NCI-H526 (cell line): ENCODE results near the gene CCDC88C.
A peak's percentile ranks its signal among the peaks of the same experiment; 100 is the strongest.
"Not testable (repeated sequence)": the region's sequence is repeated elsewhere in the genome, so short reads cannot be mapped to it uniquely, and the experiment has no call there.

Source experiments
- DNase-seq, 2 experiments: peaks; one replicate each; lab custom pipeline; 2025; lab: John Stamatoyannopoulos, UW

The CCDC88C gene

DNA sequence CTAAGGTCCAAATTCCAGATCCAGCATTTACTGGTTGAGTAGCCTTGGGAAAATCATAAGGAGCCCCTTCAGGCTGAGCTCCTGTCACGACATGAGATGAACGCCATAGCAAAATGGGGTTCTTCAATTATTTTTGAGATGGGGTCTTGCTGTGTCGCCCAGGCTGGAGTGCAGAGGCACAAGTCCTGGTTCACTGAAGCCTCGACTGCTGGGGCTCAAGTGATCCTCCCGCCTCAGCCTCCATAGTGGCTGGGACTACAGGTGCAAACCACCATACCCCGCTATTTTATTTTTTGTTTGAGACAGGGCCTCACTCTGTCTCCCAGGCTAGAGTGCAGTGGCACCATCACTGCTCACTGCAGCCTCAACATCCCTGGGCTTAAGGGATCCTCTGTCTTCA lies 147.4 kb downstream of the CCDC88C start:
- no peak for DNase-seq

DNA sequence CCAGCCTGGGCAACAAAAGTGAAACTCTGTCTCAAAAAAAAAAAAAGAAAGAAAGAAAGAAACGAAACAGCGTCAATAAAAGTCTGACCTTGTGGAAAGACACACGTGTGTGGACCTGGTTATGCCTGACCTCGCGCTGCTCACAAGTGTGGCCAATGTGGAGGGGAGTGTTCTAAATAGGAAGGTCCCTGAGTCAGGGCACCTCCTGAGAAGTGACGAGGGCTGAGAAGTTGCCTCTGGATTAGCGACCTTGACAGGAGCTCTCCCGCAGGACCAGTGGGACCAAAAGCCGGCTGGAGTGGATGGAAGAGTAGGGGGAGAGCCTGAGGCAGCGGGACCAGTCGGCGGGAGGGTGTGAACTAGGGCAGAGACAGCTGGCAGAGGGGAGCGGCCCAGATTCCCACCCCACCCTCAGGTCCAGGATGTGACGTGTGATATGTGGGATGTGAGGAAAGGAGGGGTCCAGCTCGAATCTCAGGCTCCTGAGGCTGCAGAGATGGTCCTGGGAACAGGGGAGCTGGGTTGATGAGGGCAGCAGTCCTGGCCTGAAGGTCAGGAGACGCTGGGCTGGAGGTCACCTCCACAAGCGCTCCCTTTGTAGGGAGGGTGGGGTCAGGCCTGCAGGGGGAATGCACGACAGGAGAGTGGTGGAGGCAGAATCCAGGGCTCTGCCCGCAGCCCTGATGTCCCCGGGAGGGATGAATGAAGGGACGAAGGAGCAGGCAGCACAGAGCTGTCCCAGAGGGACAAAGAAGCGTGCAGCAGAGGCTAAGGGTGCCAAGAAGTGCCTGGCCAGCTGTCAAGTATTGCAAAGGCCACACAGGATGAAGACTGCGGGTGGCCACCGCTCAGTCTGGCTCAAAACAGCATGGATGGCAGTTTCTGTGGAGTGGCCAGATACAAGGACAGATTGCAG lies 148.3 kb downstream of the CCDC88C start:
- no peak for DNase-seq

DNA sequence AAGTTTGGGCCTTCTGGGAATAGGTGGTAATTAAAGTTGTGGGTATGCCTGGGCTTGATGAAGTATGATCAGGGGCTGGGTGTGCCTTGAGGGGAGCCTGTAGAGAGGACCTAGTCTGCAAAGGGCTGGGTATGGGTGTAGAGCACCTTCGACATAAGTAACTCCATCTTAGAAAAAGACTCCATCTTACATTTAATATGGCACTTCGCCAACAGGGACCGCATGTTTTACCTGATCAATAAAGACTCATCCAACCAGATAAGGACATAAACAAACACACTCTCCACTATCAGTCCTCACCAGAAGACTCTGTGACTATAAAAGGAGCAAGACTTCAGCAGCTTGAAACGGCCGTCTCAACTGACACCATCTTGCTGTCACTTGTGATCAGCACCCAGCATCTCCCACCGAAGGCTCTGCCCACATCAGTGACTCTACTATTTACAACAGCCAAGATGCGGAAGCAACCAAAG lies 149.6 kb downstream of the CCDC88C start:
- no peak for DNase-seq

DNA sequence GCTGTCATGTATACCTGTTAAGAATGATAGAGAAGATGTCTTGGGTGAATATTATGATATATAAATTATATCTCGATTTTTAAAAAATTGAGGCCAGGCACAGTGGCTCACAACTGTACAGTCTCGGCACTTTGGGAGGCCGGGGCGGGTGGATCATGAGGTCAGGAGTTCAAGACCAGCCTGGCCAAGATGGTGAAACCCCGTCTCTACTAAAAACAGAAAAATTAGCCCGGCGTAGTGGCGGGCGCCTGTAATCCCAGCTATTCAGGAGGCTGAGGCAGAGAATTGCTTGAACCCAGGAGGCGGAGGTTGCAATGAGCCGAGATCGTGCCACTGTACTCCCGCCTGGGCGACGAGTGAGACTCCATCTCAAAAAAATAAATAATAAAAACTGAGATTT lies 151.3 kb downstream of the CCDC88C start:
- DNase-seq, result not testable (repeated sequence)

DNA sequence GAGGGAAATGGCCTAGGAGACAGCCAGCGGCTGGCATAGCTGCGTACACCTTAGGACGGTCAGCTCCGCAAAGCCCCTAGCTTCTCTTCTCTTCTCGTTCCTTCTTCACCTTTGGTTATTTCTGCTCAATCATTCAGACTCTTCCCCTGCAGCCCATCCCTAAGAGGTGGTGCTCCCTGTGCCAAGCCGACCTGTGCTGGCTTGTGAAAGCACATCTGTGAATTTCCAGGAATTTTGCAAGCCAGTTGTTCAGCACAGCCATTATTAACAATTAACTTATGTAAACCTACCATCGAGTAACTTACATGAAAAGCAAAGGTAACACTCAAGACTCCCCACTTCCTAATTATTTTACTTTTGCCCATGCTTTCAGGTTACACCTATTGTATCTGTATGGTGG lies 152.2 kb downstream of the CCDC88C start:
- DNase-seq, result no peak

DNA sequence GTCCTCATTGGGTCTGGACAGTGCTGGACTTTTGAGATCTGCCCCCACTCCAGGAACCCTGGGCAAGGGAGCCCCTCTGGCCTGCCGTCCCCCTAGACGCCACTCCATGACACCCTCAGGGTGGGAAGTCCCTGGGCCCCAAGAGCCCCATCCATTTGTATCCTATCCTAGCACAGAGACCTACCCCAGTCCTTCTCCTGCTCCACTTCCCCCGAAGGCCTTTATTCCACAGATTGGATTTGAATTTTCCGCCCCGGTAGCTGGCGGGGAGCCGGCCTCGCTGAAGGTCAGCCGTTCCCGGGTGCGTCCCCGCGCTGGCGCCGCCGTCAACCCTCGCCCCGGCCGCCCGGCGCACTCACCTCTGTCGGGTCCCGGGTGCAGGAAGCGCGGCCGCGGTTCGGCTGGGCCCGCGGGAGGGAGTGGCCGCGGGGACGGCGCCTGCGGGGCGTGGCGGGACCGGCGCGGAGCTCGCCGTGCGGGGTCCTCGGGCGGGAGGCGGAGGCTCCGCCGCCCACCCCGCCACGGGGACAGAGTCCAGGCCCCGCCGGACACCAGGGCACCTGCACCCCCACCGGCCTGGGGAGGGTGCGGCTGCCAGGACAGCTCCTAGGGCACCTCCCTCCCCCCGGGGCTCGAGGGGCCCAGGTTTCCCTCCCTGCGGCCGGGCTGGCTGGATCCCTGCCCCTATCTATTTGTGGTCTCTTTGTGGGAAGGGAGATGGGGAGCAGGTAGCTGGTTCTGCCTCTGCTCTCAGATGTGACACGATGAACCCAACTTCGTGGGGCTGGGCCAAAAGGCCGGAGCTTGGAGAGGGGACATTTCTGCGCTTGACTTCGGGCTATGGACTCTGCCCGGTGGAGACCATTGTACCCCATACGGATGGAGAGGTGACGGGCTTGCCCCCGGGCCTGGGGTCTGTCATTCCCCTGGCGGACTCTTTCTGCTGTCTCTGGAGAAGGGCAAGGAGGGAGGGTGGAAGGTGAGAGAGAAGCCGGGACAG lies 153.2 kb downstream of the CCDC88C start:
- peak in 1 of 2 experiments; percentile 48 for DNase-seq

DNA sequence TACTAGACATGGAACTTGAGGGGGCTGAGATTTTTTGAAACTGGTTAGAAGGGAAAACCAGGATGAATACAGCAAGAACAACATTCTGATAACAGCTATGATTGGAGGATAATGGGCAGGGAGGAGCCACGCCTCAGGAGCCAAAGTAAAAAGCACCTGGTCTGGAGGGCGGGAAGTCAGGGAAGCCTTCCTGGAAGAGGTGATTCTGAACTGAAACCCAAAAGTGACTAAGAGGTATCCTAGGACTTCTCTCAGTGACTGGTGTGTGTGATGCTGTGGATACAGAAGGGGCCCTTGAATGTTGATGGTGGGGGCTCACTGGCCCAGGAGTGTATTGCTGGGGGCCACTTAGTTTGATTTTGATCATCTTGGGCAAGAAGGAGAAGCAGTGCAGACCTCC lies 154.3 kb downstream of the CCDC88C start:
- no peak for DNase-seq

DNA sequence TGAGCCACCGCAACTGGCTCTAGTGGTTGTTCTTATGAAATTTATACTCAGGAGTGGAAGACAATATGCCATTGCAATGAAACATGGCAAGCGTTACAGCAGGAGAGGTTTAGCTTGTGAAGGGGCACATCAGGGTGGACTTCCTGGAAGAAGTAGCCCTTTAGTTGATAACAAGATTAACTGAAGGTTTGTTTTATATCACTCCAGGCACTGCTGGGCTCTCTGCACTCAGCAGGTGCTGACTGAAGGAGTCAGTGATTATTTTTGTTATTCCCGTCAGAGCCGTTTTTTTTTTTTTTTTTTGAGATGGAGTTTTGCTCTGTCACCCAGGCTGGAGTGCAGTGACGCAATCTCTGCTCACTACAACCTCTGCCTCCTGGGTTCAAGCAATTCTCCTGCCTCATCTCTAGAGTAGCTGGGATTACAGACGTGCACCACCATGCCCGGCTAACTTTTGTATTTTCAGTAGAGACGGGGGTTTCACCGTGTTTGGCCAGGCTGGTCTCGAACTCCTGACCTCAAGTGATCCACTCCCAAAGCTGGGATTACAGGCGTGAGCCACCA lies 155.6 kb downstream of the CCDC88C start:
- DNase-seq, result no peak

DNA sequence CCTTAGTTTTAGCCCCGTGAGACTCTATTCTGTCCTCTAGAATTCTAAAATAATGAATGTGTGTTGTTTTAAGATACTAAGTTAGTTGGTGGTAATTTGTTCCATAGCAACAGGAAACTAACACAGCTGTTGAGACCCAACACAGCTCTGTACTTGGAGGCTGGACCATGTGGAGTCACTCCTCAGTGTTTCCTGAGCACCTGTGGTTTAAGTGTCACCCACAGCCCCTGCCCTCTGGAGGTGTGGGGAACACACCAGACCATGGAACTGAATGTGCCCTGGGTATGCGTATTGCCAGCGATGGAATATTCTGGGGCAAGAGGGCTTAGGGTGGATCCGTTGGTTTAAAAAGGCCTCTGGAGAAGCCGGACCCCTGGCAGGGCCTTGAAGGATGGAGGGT lies 156.5 kb downstream of the CCDC88C start:
- no peak for DNase-seq

DNA sequence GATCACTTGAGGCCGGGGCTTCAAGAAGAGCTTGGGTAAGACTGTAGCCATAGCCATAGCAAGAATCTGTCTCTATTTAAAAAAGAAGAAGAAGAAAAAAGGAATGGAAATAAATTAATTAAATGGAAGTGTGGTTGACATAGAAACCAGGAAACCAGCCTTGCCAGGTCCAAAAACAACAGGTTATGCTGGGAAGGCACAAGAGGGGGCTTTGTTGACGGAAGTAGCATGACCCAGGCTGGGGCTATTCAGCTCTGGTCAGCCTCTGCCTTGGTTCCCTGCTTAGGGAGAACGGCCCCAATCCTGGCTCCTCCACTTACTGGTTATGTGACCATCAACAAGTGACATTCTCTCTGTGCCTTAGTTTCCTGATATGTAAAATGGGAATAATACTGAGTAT lies 158.7 kb downstream of the CCDC88C start:
- no peak for DNase-seq

DNA sequence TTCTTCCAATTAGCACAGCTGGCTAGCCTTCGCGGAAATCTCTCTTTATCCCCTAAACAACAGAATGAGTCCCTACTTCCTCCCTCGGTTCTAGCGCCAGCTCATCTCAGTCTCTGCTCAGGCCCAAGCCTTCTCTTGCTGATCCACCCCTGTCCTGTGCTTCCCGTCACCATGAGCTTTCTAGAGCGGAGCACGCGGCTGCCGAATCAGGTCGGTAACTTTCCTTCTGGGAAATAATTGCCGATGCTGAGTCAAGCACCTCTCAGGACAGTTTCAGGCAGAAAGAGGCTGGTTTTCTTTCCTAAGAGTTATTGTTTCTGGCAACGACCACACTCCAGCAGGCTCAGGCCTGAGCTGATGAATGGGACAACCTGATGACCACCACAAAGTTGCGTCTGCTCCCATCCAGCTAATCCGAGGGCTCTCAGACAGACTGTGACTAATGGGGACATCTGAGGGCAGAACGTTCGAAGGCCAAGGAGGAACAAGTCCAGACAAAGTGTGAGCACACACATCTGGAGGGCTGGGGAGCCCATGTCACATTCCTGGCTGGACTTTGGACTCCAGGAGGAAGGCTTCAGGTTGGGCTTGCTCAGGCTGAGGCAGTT lies 159.5 kb downstream of the CCDC88C start:
- no peak for DNase-seq

DNA sequence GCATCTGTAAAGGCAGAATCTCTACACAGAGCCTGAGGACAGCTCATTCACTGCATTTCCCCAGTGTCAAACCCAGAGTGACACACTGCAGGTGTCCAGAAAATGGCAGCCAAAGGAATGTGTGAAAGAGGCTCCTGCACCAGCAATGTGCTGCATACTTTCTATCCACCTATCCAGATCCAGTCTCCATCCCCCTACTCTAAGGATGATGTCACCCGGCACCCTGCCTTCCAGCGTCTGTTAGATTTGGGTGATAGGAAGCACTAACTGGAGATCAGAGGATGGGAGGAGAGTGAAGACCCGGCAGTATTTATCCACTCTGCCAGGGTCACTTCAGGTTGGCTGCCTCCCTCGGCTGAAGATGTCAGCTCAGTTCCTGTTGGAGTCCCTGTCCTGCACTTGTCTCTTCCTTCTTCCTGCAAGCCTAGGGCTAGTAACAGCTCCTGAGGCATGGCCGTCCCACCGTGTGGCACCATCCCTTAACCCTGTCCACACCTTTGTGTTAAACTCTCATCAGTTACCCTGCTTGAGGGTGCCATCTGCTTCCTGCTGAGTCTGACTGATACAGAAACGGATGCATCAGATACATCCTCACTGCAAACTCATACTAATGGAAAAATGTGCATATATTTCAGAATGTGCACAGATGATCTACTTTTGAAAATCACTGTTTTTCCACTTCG lies 160.2 kb downstream of the CCDC88C start:
- DNase-seq, result no peak

DNA sequence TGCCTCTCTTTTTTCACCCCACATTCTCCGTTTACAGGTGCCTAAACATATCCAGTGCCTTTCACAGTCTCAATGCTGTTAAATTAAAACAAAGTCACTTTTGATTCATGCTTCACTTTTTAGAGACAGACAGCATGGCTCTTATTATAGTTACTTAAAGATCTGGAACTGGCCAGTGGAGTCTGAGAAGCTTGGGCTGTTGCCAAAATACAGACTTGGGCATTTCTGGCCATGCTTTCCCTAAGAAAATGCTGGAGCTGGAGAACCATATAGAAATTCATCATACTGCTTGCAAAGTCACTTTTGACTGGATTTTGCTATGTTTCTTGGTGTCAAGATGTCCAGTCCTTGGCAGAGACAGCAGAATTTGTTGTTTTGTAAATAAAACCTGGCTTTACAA lies 161.0 kb downstream of the CCDC88C start:
- no peak for DNase-seq

DNA sequence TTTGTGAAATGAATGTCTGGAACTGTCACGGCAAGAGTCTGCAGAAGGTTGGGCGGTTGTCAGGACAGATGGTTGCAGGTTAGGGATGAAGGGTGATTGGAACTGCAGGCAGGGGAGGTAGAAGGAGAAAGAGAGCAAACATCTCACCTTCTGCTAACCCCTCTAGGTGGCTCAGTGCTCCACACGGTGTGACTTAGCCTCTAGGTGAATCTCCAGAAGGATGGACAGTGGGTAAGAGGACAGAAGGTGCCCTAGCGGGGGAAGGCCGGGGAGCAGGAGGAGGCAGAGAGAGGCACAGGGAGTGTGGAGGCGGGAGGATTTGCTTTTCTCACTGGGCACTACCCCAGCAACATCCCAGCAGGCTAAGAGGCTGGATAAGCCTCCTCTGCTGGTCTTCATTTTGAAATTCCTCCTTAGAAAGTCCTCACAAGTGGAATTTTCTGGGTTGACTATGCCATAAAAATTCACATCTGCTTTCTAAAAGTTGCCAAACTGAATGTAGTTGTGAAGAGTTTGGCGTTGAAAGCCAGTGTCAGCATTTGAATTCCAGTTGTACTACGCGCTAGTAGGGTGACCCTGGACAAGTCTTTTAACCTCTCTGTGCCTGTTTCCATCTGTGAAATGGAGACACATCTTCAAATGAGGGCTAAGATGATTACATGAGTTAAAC lies 162.5 kb downstream of the CCDC88C start:
- peak in 1 of 2 experiments; percentile 26 for DNase-seq

DNA sequence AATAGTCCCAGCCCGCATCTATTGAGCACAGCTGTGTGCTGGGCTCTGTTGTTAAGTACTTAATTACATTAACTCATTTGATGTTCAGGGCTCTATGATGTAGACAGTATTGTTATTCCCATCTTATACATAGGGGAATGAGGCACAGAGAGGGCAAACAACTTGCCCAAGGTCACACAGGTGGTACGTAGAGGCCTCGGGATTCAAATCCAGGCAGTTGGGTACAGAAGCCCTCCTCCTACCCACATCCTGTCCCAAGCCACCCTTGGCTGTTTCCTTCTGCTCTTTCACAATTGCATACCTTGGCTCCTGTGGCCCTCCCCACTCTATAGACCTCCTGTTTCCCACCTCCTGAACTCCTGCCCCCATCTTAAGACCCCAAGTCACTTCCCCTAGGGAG lies 163.2 kb downstream of the CCDC88C start:
- DNase-seq, result no peak

DNA sequence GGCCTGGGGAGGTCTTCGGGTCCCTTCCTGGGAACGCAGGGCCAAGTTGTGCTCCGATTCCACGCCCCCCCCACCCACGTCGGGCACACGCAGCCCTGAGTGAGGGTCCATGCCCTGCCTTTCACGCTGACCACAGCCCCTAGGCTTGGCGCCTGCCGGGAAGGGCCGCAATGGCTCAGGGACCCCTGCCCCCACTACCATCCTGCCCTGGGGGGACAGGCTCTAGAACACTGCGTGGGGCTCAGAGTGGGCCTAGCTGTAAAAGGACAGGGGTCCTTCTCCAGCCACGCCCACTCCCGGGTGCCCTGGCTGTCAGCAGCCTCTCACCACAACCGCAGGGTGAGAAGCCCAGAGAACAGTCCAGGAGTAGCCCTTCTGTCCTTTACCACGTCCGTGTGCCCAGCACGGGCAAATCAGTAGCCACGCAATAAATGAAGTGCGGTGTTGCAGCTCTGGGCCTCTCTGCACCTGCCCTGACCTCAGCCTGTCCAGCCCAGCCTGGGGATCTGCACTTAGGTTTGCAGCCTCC lies 163.8 kb downstream of the CCDC88C start:
- peak in 1 of 2 experiments; percentile 44 for DNase-seq

DNA sequence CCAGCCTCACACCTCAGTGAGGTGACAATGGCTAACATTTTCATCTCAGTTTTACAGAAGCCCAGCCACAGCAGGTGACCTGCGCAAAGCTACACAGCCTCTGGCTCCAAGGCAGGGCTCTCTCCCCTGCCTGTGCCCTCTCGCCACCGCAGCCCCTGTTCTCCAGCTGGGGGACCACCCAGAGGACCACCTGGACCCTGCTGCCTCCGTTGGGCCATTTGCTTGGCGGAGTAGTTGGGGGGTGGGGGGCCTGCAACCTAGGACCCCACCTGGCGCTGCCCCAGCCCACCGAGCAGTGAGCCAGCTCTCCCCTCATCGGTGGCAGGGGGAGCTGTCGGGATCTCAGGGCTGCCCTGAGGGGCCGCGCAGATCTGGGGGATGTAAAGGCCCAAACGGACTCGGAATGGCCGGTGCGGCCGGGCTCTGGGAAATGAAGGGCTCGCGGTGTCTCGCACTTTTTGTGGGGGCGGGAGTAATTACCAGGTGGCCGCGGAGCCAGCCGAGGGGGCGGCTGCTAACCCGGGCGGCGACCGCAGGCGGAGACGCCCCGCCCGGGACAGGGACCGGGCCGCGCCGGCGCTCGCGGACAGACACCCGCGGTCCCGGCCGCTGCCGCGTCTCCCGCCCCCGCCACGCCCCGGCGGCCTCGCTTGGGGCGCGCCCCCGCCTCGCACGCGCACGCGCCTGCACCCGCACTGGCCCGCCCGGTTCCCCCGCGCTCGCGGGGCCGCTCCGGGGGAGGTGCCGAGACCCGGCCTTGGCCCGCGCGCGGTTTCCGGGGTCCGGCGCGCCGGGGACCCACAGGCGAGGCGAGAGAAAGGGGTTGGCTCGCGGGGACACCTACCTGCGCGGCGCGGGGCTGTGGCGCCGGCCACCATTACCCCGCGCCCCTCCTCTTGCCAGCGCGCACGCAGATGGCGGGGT lies 164.5 kb downstream of the CCDC88C start:
- DNase-seq, result peak in 1 of 2 experiments; percentile 66

DNA sequence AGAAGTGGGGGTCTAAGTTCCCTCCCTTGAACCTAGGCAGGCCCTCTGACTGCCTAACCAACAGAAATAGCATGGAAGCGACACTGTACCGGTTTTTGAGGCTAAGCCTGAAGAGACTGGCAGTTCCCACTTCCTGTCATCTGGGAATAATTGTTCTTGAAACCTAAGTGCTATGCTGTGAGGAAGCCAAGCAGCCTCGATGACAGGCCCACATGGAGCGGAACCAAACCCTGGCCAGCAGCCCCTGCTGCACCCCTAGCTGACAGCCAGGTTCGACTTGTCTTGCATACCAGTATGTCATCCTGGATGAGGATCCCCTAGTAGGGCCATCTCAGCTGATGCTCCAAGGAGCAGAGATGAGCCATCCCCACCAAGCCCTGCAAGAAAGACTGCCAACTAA lies 166.7 kb downstream of the CCDC88C start:
- DNase-seq, result no peak
